ENCODE results near the gene BRMS1.
"Not testable (repeated sequence)": the region's sequence is repeated elsewhere in the genome, so short reads cannot be mapped to it uniquely, and the experiment has no call there.

The BRMS1 gene

GRCh38 chr11:66362481-66363147, 17.7 kb upstream of the BRMS1 start:
- no peak for DNase-seq

- no peak for DNase-seq
Observed at GRCh38 chr11:66361502-66361941, 16.6 kb upstream of the BRMS1 start.

GRCh38 chr11:66360406-66361073, 15.6 kb upstream of the BRMS1 start:
- DNase-seq, result no peak

- no peak for DNase-seq
Observed at GRCh38 chr11:66359662-66360087, 14.8 kb upstream of the BRMS1 start.

- DNase-seq, result not testable (repeated sequence)
Observed at GRCh38 chr11:66350560-66351235, 5.8 kb upstream of the BRMS1 start.

GRCh38 chr11:66349084-66349386, 4.1 kb upstream of the BRMS1 start:
- no peak for DNase-seq

- peak; percentile 85 for DNase-seq
Observed at GRCh38 chr11:66347425-66348276, 2.7 kb upstream of the BRMS1 start, which contains the start of gene B4GAT1. Gene B4GAT1, minus strand, starts transcription at chr11:66347629. Its CDS starts 84 bp downstream, at chr11:66347545.

GRCh38 chr11:66346476-66347424, 1.8 kb upstream of the BRMS1 start:
- no peak for DNase-seq

- no peak for DNase-seq
Observed at GRCh38 chr11:66345316-66345649, 379 bp upstream of the BRMS1 start.

GRCh38 chr11:66343176-66343575, 1.7 kb downstream of the BRMS1 start:
- no peak for DNase-seq

- DNase-seq, result no peak
Observed at GRCh38 chr11:66341502-66342126, 3.3 kb downstream of the BRMS1 start.

GRCh38 chr11:66340596-66341501, 4.1 kb downstream of the BRMS1 start:
- DNase-seq, result no peak

GRCh38 chr11:66339686-66340483, 5.0 kb downstream of the BRMS1 start:
- DNase-seq, result no peak

- no peak for DNase-seq
Observed at GRCh38 chr11:66339162-66339675, 5.7 kb downstream of the BRMS1 start.

GRCh38 chr11:66338276-66339161, 6.4 kb downstream of the BRMS1 start:
- DNase-seq, result no peak

- DNase-seq, result no peak
Observed at GRCh38 chr11:66337103-66337899, 7.6 kb downstream of the BRMS1 start.

Data from suppressor macrophage treated with lipopolysaccharide for 4 hours (primary cell).